ENCODE measurements around the gene LYSET.
"Not testable (repeated sequence)": the region's sequence is repeated elsewhere in the genome, so short reads cannot be mapped to it uniquely, and the experiment has no call there.

LYSET gene

DNA sequence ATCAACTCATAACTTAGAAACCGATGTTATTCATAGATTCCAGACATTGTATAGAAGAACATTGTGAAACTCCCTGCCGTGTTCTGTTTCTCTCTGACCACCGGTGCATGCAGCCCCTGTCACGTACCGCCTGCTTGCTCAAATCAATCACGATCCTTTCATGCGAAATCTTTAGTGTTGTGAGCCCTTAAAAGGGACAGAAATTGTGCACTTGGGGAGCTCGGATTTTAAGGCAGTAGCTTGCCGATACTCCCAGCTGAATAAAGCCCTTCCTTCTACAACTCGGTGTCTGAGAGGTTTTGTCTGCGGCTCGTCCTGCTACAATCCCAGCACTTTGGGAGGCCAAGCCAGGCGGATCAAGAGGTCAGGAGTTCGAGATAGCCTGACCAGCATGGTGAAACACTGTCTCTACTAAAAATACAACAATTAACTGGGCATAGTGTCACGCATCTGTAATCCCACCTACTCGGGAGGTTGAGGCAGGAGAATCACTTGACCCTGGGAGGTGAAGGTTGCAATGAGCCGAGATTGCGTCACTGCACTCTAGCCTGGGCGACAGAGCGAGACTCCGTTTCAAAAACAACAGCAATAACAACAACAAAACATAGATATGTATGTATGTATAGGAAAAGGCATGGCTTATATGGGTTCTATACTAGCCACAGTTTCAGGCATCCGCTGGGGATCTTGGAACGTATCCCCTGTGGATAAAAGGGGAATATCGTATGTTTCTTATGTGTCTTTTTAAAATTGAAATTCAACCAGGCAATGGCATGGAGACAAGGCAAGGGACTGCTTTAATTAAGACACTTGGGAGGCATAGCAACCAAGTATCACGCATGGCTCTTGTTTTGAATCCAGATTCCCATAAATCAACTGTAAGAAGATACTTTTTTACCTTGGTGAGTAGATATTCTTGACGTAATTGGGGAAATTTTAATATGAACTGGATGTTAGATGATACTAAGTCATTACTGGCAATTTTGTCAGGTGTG, 19.5 kb upstream of the LYSET start:
- in situ Hi-C loops (cut with MboI; ENCODE audit: low sequenced_read_pairs) = not testable (repeated sequence)

DNA sequence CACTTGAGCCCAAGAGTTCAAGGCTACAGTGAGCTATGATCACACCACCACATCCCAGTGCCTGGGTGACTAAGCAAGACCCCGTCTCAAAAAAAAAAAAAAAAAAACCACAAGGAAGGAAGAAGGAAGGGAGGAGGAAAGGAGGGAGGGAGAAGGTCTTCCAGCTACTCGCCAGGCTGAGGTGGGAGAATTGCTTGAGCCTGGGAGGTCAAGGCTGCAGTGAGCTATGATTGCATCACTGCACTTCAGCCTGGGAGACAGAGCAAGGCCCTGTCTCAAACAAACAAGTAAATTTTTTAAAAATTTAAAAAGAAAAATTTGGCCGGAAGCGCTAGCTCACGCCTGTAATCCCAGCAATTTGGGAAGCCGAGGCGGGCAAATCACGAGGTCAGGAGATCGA, 16.5 kb upstream of the LYSET start:
- in situ Hi-C loops (cut with MboI; ENCODE audit: low sequenced_read_pairs) = not testable (repeated sequence)

DNA sequence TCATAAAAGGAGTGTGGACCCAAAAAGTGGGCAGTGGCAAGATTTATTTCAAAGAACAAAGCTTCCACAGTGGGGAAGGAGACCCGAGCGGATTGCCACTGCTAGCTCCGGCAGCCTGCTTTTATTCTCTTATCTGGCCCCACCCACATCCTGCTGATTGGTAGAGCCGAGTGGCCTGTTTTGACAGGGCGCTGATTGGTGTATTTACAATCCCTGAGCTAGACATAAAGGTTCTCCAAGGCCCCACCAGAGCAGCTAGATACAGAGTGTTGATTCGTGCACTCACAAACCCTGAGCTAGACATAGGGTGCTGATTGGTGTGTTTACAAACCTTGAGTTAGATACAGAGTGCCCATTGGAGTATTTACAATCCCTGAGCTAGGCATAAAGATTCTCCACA, 15.5 kb upstream of the LYSET start:
- in situ Hi-C loops (cut with MboI; ENCODE audit: low sequenced_read_pairs) = not testable (repeated sequence)

DNA sequence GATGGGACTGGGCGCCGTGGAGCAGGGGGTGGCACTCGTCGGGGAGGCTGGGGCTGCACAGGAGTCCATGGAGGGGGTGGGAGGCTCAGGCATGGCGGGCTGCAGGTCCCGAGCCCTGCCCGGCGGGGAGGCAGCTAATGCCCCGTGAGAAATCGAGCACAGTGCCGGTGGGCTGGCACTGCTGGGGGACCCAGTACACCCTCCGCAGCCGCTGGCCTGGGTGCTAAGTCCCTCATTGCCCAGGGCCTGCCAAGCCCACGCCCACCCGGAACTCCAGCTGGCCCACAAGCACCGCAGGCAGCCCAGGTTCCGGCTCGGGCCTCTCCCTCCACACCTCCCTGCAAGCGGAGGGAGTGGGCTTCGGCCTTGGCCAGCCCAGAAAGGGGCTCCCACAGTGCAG, 15.0 kb upstream of the LYSET start:
- in situ Hi-C loops (cut with MboI; ENCODE audit: low sequenced_read_pairs) = not testable (repeated sequence)

DNA sequence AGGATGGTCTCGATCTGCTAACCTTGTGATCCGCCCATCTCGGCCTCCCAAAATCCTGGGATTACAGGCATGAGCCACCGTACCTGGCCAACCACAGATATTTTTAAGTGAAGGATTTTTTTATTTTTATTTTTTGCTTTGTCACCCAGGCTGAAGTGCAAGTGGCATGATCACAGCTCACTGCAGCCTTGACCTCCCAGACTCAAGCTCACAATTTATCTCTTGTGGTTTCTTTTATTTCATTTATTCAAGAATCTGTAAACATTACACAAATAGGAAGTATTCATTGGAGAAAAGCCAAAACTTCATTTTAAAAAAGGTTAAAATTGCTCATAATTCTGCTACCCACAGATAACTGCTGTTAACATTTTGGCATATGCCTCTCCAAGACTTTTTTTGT, 13.7 kb upstream of the LYSET start:
- in situ Hi-C loops (cut with MboI; ENCODE audit: low sequenced_read_pairs) = no loop called here

DNA sequence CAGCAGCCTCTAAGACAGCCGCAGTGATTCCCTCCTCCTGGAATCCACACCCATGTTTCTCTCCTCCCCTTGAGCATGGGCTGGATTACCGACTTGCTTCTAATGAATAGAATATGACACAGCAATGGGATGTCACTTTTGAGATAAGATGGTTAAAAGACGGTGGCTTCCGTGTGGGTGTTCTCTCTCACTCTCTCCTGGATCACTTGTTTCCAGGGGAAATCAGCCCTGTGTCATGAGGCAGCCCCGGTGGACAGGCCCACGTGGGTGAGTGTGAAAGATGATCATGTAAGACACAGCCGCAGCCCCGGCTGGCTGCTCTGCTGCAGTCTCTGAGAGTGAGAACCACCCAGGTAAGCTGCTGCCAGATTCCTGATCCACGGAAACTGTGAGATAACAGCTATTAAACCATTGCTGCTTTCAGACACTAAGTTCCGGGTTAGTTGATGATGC, 11.1 kb upstream of the LYSET start:
- in situ Hi-C loops (cut with MboI; ENCODE audit: low sequenced_read_pairs) = no loop called here

DNA sequence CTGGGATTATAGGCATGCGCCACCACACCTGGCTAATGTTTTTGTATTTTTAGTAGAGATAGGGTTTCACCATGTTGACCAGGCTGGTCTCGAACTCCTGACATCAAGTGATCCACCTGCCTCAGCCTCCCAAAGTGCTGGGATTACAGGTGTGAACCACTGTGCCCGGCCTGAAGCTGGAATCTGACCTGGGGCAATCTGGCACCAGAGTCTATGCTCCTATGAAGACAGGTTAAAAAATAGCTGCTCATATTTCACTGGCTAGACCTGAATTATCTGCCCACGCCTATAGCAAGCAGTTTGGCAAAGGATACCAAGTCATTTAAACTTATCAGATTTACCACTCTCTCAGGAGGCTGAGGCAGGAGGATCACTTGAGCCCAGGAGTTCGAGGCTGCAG, 10.4 kb upstream of the LYSET start:
- in situ Hi-C loops (cut with MboI; ENCODE audit: low sequenced_read_pairs) = not testable (repeated sequence)

DNA sequence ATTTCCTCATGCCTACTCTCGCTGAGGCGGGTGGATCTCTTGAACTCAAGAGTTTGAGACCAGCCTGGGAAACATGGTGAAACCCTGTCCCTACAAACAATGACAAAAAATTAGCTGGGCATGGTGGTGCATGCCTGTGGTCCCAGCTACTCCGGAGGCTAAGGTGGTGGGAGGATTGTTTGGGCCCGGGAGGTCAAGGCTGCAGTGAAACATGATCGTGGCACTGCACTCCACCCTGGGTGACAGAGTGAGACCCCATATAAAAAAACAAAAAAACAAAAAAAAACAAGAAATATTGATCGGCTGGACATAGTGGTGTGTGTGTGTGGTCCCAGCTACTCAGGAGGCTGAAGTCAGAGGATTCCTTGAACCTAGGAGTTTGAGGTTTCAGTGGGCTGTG, 9.6 kb upstream of the LYSET start:
- in situ Hi-C loops (cut with MboI; ENCODE audit: low sequenced_read_pairs) = no loop called here

DNA sequence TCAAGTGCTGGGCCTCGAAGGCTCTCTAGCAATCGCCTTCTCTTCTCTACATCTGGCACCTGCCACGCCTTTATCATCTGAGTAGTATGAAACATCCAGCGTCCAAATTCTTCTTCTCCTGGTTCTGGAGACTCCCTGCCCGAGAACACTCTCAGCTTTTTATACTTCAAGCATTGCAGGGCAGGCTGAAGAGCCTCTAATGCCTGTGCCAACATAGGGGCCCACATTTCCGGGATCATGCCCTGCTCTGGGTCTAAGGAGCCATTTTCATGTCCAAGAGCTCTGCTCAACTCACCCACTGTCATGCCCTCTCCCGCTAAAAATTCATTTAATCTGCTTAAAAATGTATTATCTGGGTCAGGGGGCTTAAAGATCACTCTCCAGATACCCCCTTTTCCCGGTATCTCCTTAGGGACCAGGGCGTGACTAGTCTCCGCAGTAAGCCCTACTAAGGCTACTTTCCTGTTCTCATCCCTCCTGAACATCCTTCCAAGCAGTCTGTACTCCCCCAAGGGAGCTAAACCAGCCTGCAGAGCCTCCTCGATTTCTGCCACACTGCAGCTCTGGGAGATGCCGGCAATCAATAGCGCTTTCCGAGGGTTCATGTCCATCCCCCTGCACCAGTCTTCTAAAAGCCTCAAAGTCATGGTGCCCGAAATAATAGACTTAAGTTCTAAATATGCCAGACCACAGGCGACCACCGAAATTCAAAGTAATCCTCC, 1.4 kb upstream of the LYSET start:
- in situ Hi-C loops (cut with MboI; ENCODE audit: low sequenced_read_pairs) = no loop called here

DNA sequence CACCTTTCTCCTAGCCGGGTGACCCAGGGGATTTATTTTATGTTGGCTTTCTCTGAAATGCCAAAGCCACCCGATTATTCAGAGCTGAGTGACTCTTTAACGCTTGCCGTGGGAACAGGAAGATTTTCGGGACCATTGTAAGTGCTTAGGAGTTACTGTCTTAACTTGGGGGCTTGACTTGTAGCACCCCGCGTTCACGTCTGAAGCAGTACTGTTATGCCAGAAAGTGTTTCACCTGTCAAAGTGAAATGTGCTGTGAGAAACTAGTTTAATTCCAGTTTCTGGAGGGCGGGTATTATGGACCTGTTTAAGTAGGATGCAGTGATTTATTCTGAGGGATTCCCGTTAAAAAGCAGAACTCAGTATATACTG, 218 bp downstream of the LYSET start:
- in situ Hi-C loops (cut with MboI; ENCODE audit: low sequenced_read_pairs) = no loop called here

DNA sequence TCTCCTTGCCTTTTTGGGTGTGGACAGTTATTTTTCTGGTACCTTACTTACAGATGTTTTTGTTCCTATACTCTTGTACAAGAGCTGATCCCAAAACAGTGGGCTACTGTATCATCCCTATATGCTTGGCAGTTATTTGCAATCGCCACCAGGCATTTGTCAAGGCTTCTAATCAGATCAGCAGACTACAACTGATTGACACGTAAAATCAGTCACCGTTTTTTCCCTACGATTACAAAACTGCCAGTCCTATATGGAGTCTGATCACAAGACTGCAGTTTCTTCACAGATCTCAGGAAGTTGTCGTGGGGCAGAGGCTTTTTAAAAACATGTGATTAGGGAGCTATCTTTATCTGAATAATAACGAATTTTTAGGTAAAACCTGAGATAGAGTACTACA, 1.3 kb downstream of the LYSET start:
- in situ Hi-C loops (cut with MboI; ENCODE audit: low sequenced_read_pairs) = no loop called here

DNA sequence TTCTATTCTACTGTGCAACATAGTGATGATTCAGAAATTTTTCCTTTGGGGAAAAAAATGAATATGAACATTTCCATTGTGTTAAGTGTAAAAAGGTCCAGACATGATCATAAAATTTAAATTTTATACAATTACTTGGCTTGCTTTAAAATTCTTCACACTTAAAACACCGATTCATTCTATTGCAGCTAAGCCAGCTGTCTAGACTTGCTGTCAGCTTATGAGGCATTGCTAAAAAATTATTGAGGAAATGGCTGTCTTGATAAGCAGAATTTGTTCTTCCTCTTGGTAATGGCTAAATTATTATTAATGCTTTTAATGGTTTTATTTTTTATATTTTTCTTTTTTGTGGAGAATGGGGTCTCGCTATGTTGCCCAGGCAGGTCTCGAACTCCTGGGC, 1.8 kb downstream of the LYSET start:
- in situ Hi-C loops (cut with MboI; ENCODE audit: low sequenced_read_pairs) = no loop called here

DNA sequence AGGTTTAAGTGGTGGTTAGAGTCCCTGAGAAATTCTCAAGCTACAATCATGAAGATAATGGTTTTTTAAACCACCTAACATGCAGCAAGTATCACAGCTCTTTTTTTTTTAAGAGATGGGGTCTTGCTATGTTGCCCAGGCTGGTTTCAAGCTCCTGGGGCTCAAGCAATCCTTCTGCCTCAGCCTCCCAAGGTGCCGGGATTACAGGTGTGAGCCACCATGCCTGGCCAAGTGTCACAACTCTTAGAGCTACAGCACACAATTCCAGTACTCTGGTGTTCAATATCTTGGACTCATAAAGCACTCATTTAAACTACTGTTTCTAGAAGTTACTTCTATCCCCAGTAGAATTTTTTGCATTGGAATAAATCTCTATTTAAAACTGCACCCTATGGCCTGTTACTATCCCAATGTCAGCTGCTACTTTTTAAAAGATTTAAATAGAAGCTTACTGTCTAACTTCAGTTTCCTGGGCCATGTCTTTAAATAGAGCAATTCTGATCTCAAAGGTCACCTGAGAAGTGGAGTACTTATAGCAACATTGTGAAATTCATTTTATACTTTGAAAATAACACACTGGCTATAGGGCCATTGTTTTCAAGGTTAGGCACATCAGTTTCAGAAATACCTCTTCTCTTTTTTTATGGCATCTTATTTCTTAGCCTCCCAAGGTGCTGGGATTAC, 10.3 kb downstream of the LYSET start:
- in situ Hi-C loops (cut with MboI; ENCODE audit: low sequenced_read_pairs) = no loop called here

DNA sequence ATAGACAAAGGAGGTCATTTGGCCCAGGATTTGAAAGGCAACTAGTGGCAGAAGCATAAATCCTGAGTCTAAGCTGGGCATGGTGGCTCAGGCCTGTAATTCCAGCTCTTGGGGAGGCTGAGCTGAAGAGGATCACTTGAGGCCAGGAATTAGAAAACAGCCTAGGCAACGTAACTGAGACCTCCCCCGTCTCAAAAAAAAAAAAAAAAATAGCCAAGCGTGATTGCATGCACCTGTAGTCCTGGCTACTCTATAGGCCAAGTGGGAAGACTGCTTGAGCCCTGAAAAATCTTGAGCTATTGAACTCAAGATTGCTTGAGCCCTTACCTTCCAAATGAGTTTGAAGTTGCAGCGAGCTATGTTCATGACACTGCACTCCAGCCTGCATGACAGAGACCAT, 13.9 kb downstream of the LYSET start:
- in situ Hi-C loops (cut with MboI; ENCODE audit: low sequenced_read_pairs) = no loop called here

DNA sequence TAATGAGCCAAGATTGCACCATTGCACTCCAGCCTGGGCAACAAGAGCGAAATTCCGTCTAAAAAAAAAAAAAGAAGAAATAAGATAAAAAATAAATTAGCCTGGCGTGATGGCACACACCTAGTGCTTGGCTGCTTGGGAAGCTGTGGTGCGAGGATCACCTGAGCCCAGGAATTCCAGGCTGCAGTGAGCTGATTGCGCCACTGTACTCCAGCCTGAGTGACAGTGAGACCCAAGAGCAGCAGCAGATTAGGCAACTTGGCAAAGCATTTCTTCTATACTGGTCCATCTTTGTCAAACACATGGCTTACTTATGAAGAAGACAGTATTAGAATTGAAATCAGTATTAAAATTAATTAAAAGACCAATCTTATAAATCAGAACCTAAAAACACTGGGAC, 15.4 kb downstream of the LYSET start:
- in situ Hi-C loops (cut with MboI; ENCODE audit: low sequenced_read_pairs) = no loop called here

DNA sequence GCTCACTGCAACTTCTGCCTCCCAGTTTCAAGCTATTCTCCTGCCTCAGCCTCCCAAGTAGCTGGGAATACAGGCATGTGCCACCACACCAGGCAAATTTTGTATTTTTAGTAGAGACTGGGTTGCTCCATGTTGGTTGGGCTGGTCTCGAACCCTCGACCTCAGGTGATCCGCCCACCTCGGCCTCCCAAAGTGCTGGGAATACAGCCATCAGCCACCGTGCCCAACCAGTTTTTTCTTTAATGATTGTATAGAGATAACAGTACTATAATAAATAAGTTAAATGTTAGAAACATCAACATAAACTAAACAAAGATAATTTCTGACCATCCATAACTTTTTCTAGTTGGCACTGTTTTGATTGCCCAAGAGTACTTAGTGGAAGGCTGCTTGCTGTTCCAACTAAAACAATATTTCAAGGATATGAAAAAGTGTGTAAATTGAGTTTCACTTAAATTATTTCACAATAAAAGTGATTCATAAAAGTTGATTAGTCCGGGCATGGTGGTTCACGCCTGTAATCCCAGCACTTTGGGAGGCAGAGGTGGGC, 16.1 kb downstream of the LYSET start:
- in situ Hi-C loops (cut with MboI; ENCODE audit: low sequenced_read_pairs) = no loop called here

DNA sequence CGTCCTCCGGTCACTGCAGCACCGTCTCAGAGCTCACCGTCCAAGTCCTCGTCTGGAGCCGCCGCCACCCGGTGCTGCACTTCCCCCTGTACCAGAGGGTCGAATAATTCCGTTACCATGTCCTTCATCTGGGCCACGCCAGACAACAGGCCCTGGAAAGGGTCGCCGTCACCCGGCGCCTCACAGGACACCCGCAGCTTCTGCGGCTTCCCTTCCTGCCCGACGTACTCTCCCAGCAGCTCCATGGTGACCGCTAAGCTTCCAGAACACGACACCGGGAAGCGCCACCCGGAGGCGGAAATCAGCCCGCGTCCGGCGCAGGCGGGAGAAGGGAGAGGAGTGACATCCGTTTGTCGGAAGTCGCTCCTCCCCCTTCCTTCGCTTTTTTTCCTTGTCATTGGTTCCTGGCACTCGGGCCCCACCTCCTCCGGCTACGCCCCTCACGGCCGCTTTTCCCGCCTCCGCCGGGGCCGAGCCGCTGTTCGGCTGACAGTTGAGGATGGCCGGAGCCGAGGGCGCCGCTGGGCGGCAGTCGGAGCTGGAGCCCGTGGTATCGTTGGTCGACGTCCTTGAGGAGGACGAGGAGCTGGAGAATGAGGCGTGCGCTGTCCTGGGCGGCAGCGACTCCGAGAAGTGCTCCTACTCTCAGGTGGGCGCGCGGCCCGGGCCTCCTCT, 21.8 kb downstream of the LYSET start, which contains the start of the genes GON7 and UBR7:
Gene GON7 (minus strand): TSS at position 273 of the 675 bp plus-strand sequence. CDS start 28 bp downstream, at position 245.
Gene UBR7 (plus strand): TSS at position 464 of the 675 bp plus-strand sequence. CDS start 36 bp downstream, at position 500.
- in situ Hi-C loops (cut with MboI; ENCODE audit: low sequenced_read_pairs) = no loop called here

DNA sequence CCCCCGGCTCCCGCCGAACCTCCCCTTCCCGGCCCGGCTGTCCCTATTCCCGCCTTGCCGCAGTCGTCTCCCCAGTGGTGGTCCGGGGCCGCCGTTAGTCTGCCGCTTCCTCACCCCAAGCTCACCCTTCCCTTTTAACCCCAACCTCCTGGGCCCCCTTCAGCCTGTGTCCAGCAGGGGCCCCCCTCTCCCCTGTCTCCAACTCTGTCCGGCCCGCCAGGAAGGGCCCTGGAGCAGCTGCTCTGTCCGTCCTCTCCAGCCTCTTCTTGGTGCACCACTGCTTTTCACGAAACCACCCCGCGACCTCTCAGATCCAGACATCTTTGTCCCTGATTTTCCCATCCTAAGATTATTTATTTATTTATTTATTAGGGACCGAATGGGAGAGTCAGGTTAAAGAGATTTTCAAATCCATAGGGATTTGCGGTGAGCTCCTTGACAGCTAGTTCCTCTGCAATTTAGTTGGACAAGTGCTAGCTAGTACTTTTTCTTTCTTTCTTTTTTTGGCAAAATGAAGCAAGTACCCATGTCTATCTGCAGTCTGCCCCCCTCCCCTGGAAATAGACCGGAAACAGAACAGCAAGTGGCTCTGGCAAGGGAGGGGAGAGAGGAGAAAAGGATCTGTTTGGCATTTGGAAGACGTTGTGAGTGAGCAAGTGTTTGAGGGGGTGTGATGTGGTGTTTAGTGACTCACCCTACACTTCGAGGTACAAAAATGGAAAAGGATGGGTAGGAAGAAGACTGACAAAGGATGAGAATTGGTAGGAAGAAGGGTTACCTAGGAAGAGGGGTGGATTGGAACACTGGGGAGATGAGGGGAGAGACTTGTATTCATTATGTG, 22.6 kb downstream of the LYSET start:
- in situ Hi-C loops (cut with MboI; ENCODE audit: low sequenced_read_pairs) = no loop called here

DNA sequence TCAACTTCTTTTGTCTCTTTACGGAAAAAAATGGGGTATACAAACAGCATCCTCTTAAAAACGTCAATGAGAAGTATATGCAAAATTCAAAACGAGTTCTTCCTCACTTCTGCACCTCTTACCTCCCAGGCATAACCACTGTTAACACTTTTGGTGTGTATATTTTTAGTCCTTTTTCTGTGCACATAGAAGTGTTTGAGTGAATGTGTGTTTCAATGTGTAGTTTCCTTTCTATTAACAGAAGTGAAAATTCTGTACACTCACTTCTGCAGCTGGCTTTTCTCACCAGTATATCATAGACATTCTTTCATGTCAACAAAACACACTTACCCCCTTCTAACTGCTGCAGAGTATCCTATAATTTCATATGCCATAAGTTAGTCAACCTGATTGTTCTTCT, 27.3 kb downstream of the LYSET start:
- in situ Hi-C loops (cut with MboI; ENCODE audit: low sequenced_read_pairs) = no loop called here
